Gastrocnemius medialis (tissue), 4 donors: Measurements from ENCODE around the gene GLYATL1.

Experiments used
- CTCF ChIP-seq, 5 experiments: fragments of 450-650 bp in 3 of 5; fragments of 200-600 bp in 2 of 5; sonication (generic) in 2 of 5; IDR thresholded peaks in 4 of 5; conservative IDR thresholded peaks in 1 of 5; 1 replicate in 4 of 5; 2 replicates in 1 of 5; pipeline ENCODE4 v1.5.1; 2016 to 2019; ENCODE audit warnings: antibody characterized with exemption in 5 of 5, mild to moderate bottlenecking in 3 of 5, moderate library complexity in 3 of 5
- POLR2A ChIP-seq, 2 donors: fragments of 450-650 bp; IDR thresholded peaks; one replicate each; pipeline ENCODE4 v1.6.1; 2017; ENCODE audit warnings: antibody characterized with exemption in 2 of 2, mild to moderate bottlenecking in 2 of 2, moderate library complexity in 2 of 2

DNA sequence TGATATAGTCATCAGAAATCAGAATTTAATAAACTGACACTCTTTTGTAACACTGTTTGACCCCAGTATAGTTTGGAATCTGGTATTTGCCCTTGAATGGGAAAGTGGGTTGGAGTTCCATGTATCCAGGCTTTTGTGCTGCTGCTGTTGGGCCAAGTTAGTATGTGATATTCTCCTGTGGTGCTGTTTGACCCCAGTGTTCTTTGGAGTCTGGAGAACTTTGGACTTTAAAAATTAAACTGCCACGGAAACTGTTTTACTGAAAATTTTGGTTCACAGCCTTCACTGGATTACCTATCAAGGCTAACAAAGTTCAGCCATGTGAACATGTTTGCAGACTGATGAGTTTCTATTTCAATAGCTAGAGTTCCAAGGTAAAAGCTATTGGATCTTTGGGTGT, 740 bp downstream of the GLYATL1 start:
- TF ChIP-seq CTCF (IDR thresholded peaks at IDR 0.05 in 4 of 5, conservative IDR thresholded peaks at IDR 0.05 in 1 of 5) (no peak), POLR2A (IDR thresholded peaks at IDR 0.05) (no peak)
